Stimulated activated naive CD4-positive, alpha-beta T cell treated with Interleukin-2 at 50 U/mL for 16 hours (primary cell): Measurements from ENCODE around the gene RUNX2.

Source experiments
- DNase-seq: peaks from one replicate; lab custom pipeline; 2025; lab: John Stamatoyannopoulos, UW

Gene RUNX2

GRCh38 chr6:45587229-45588060 is 259.3 kb downstream of the RUNX2 start:
- no peak for DNase-seq

DNA sequence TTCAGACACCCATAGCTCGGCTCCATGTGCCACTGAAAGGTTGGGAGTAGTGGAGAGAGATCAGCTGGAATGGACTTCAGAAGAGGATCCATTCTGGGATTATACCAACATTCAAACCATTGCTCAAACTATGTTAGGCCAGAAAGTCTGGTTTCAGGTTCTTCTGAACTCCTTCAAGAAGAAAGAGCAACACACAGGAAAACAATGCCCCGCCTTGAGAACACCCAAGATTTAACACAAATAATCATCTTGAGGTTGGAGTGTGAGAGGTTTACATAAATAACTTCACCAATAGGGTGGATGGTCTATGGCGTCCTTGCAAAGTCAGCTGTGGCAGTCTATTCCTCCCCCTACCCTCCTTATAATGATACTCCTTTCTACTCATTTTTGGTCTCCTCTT is 261.2 kb downstream of the RUNX2 start:
- no peak for DNase-seq

DNA sequence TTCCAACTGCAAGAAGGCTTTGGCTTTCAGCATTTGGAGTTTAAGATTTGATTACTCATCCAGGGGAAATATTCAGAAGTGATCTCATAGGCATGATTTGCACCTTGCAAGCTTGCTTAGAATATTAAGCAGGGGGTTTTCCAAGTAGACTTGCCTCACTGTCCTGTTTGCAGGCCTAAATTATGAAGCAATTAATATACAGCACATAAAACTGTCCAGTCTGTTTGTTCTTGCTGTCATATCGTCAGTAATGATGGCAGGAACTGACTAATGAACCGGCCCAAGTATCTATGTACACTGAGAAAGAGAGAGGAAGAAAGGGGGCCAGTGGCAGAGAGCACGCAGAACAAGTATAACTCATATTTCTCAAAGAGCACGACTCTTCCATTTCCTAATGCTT is 262.1 kb downstream of the RUNX2 start:
- no peak for DNase-seq

DNA sequence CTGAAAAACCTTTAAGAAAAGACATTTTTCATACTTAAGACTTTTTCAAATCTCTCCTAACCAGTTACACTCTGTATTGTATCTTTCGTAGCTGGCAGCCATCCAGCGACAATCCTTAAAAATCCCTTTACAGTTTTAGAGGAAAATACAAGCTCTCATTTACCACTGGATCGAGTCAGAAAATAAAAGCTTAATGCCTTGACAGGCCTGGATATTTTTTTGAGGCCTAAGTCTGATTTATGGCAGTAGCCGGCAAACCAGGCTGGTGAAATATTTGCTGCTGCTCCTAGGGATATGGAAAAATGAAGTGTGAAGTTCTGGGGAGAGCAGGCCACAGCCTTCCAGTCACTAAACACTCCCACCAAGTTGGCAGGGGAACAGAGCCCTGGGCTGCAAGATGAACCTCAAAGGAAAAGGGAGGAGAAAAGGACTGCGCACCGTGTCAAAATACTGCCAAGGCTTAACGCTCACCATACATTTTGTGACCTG is 262.6 kb downstream of the RUNX2 start:
- DNase-seq = no peak

GRCh38 chr6:45591306-45591705 is 263.2 kb downstream of the RUNX2 start:
- DNase-seq = no peak

GRCh38 chr6:45591890-45592289 is 263.8 kb downstream of the RUNX2 start:
- DNase-seq = no peak

GRCh38 chr6:45592991-45593390 is 264.9 kb downstream of the RUNX2 start:
- no peak for DNase-seq

DNA sequence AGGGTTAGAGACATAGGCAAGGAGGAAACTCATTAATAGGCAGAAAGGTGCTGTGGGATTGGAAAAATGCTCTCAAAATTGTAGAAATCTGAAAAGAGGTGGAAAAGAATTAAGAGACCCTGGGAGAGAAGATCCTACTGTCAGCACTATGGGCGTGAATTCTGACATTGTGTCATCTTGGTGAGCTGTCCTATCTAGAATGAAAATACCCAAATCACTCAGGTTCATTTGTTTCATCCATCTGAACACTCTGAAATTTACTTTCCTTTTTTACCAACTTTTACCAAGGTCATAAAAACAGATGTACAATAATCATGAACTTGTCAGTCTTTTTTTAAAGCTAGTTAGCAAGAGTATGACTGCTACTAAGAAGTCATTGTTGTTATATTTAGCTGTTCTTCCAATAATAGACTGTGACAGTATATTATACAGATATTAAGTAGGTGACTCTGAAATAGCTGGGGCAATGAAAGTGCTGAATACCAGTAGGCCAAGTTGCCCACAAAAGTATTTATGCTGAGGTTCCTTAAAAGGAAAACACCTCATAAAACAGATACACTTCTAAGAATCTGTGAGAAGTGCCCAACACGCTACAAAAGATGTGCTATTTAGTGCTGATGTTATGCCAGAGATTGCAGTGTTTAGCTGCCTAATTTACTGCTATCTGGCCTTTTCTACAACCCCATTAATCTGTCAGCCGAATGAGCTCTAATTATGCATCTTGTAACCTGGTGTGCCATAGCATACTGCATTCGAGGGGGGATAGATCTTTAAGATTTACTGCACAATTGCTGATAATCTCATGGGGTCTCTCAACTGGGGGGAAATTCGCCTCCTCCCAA is 267.1 kb downstream of the RUNX2 start:
- no peak for DNase-seq

DNA sequence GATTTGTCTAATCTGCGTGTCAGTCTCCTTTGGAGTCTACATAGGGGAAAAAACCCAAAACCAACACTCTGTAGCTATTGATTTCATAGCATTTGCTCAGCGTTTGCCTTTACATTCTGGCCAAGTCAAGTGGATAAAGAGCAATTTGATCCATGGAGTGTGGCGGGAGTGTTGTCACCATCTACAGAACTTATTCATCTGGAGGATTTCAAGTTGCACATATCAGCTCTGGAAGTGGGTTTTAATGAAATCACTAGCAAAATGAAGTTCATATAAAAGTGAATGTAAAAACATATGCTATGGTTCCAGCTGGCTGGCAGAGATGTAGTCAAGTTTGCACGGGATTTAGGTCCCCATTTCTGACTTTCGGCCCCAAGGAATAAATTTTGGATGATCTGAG is 269.3 kb downstream of the RUNX2 start:
- DNase-seq = no peak

DNA sequence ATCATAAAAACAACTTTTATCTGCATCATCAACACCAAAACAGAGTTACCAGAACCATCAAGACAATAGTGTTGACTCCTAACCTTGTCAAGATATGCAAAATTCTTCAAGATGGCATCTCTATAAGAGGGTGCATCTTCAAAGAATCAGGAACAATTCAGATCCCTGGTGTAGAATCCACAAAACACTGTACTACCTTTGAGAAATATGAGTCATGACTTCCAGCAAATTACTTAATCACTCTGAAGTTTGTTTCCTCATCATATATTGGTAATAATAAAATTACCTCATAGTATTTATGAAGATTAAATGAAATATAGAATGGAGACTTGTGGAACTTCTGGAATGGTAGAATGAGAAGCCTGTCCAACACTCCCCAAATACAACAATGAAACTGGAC is 270.9 kb downstream of the RUNX2 start:
- no peak for DNase-seq

DNA sequence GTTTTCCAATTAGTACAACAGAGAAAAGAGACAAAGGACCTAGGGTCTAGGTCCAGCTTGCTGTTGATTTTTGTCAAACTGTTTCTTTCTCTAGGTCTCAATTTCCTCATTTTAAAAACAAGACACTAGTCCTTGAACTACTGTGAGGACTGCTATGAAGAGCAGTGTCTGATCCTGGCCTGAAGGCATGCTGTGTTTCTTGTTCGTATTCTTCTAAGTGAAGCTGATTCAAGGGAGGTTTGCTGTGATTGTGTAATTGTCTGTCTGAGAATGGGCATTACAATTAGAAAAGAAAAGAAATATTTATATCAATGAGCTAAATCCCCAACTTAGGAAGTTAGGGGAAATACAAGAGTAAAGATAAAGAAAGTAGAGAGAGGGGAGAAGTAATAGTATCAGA is 277.8 kb downstream of the RUNX2 start:
- no peak for DNase-seq

DNA sequence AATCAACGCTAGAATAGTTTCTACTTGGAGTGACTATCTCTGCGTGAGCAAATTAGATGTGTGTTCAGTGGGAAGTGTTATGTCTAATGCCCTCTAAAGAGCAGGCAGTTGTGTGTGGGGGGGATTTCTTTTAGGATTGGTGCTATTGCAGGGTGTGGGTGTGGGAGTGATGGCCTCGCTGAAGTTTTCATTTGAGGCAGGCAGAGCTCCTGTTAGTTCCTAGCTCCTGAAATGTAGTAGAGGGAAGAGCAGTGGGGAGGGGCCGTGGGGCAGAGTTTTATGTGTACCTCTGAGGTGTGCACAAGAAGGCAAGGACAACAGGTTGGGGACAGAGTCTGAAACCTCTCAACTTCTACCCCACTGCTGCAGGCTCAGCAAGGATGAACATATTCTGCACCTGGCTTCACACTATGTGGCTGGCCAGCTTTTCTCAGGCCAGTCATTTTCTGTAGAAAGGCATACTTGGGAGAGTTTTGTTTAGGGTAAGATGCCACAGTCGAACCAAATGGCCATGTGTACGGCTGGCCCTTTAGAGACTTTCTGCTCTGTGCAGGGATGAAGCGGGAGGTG is 278.8 kb downstream of the RUNX2 start:
- no peak for DNase-seq

DNA sequence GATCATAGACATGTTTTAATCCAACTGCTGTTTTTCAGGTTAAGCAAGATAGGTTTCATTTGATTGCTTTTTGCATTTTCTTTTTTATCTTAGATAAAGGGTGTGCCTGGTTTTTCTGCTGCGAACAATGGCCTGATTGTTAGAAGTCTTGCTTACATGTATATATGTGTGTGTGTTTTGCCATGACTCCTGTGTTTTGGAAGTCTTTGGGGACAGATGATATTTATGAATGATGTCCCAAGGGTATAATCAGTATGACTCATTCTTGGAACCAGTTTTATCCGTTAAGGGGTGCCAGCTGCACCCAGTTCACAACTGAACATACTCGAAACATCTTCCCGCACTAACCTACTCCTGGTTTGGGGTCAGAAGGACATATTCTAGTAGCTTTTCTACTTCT is 279.7 kb downstream of the RUNX2 start:
- DNase-seq = no peak

DNA sequence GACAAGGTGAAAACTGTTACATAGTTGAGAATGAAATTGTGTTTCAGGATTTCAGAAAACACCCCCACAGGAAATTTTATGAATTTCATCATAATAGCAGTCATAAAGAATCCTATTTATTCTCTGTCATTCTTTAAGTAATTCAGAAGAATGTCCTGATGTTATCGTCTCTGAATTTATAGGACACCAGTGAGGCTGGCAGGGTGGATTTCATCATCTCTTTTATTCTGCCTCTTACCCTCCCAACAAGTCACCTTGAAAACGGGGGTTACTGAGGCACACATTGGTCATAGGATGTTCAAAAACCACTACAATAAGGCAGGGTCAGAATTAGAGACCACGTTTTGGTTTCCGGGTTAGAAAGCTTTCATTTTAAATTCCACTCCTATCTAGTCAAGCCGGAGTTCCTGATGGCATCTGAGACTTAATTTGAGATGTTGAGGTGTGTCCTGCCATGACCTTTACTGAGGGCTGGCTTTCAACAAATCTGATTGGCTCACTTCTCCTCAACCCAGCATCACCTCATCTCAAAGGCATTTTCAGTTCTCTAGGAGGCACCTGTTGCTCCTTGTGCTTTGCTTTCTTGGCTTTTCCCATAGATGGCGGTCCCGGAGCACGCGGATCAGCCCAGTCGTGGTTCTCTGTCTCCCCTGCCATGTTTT is 280.3 kb downstream of the RUNX2 start:
- no peak for DNase-seq

DNA sequence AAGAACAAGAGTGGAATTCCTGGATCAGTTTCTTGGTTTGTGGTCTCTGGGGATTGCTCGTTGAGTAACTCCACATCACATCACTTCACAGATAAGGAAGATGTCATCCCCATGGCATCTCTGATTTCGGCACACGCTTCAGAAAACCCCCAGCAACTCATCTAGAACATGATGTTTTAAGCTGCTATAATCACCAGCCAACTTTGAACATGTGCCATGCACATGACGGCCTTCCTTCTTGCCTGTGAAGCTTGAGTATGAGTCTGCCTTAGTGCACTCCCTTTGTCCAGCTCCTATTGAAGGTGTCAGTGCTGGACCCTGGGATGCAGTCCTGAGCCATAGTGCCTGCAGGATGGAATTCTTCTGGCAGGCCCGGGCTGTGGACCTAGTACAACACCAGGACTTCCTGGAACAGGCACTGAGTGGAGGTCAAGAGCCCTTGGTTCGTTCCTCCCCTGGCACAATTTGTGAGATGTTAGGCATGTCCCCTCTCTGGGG is 281.1 kb downstream of the RUNX2 start:
- DNase-seq = no peak

DNA sequence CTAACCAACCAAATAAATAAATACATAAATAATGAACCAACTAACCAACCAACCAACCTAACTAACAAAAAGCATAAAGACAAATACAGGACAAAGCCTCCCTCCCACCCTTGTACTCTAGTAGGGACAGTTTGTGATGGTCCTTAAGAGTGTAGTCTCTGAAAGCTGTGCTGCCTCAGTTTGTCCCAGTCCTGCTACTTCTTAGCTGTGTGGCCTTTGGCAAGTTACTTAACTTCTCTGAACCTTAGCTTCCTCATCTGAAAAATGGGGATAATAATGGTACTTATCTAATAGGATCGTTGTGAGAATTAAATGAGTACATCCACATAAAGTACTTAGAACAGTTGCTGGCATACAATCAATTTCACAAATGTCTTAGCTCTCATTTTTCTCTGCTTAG is 282.2 kb downstream of the RUNX2 start:
- no peak for DNase-seq

DNA sequence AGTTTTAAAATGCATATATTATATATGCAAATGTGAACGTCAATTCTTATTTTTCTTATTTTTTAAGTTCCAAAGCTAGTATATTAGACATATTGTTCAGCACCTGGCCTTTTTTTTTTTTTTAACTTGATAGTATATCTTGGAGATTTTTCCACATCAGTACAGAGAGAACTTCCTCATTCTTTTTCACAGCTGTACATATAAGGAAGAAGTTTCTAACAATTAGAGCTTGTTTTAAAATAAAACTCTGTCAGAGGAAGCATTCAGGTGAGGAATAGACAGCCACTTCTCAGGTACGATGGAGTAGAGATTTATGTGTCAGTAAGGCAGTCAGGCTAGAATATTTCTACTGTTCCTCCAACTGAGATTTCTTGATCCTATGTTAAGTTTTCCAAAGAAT is 282.7 kb downstream of the RUNX2 start:
- DNase-seq = no peak

GRCh38 chr6:45611491-45611890 is 283.4 kb downstream of the RUNX2 start:
- no peak for DNase-seq

DNA sequence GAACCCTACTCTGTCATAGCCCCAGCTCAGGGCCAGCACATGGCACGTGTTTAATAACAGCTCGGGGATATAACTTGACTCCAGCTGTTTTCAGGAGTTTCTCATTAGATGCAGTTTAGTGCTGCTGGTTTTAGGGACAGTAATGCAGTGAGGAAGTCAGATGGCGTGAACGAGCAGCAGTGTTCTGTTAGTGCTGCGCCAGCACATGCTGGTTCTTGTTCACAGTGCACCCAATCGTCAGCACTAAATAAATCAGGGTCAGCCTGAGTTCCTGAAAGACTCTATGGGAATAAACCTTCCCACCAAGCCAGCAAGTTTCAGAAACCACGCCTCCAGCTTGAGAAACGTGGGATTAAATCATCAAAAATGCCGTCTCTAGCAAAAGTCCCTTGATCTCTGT is 285.5 kb downstream of the RUNX2 start:
- no peak for DNase-seq

- no peak for DNase-seq
These were observed 286.6 kb downstream of the RUNX2 start for GRCh38 chr6:45614488-45615285.

- DNase-seq = no peak
These were observed 288.1 kb downstream of the RUNX2 start for GRCh38 chr6:45616209-45616608.
